Activated CD8-positive, alpha-beta memory T cell treated with anti-CD3 and anti-CD28 coated beads for 1 hour (primary cell): ENCODE measurements around the gene UPK1B.

Experiments
- DNase-seq, 2 donors: peaks; one replicate each; pipeline ENCODE4 v3.0.0-alpha.2; 2020; ENCODE audit warnings: low read depth in 1 of 2; ENCODE audit errors: extremely low read depth in 1 of 2

Gene UPK1B

GRCh38 chr3:119245778-119246177 is 72.4 kb downstream of the UPK1B start:
- no peak for DNase-seq
